Activated T-cell treated with anti-CD3 and anti-CD28 coated beads, Interleukin-2, amount 50 U/mL, for 24 hours (primary cell): ENCODE data around the gene NAXD.
A peak's percentile ranks its signal among the peaks of the same experiment; 100 is the strongest.
"Not testable (repeated sequence)": the region's sequence is repeated elsewhere in the genome, so short reads cannot be mapped to it uniquely, and the experiment has no call there.

Source experiments
- DNase-seq: peaks from one replicate; pipeline ENCODE4 v3.0.0-alpha.2; 2020
- H3K27ac Mint-ChIP-seq: 2 replicates; pipeline ENCODE4 v1.8.0; 2020; ENCODE audit warnings: mild to moderate bottlenecking, mixed read lengths
- H3K27me3 Mint-ChIP-seq: 2 replicates; pipeline ENCODE4 v1.8.0; 2020; ENCODE audit warnings: mixed read lengths
- H3K36me3 Mint-ChIP-seq: 2 replicates; pipeline ENCODE4 v1.8.0; 2020; ENCODE audit warnings: low read depth, mixed read lengths
- H3K4me1 Mint-ChIP-seq: 2 replicates; pipeline ENCODE4 v1.8.0; 2020; ENCODE audit warnings: low read depth, mixed read lengths
- H3K4me3 Mint-ChIP-seq: 2 replicates; pipeline ENCODE4 v1.8.0; 2020; ENCODE audit warnings: mild to moderate bottlenecking, moderate library complexity, mixed read lengths
- H3K9me3 Mint-ChIP-seq: 2 replicates; pipeline ENCODE4 v1.8.0; 2020; ENCODE audit warnings: mixed read lengths

Gene NAXD

GRCh38 chr13:110651271-110651670 is 35.9 kb downstream of the NAXD start:
- Mint-ChIP-seq H3K27ac (no peak overlapping the region), H3K4me3 (no peak overlapping the region), H3K27me3 (no peaks in the 10 kb centered on the region), H3K36me3 (peaks cover 93% of the 10 kb centered on the region), H3K4me1 (peaks cover 9% of the 10 kb centered on the region), H3K9me3 (no peaks in the 10 kb centered on the region)
- DNase-seq = no peak

- DNase-seq = no peak
- H3K9me3 Mint-ChIP-seq = no peaks in the 10 kb centered on the region
- H3K36me3 Mint-ChIP-seq = peaks cover 91% of the 10 kb centered on the region
- H3K27me3 Mint-ChIP-seq = no peaks in the 10 kb centered on the region
- no peak overlapping the region for H3K27ac Mint-ChIP-seq
- peaks cover 11% of the 10 kb centered on the region for H3K4me1 Mint-ChIP-seq
- no peak overlapping the region for H3K4me3 Mint-ChIP-seq
Observed at GRCh38 chr13:110651726-110652230, 36.4 kb downstream of the NAXD start.

GRCh38 chr13:110652231-110652730 is 36.9 kb downstream of the NAXD start:
- Mint-ChIP-seq H3K4me3 (no peak overlapping the region), H3K36me3 (peaks cover 89% of the 10 kb centered on the region), H3K27ac (no peak overlapping the region), H3K27me3 (no peaks in the 10 kb centered on the region), H3K9me3 (no peaks in the 10 kb centered on the region), H3K4me1 (peaks cover 13% of the 10 kb centered on the region)
- DNase-seq = no peak

GRCh38 chr13:110652764-110653163 is 37.4 kb downstream of the NAXD start:
- no peak for DNase-seq
- H3K4me1 Mint-ChIP-seq = peaks cover 15% of the 10 kb centered on the region
- no peaks in the 10 kb centered on the region for H3K9me3 Mint-ChIP-seq
- no peaks in the 10 kb centered on the region for H3K27me3 Mint-ChIP-seq
- H3K27ac Mint-ChIP-seq = no peak overlapping the region
- H3K4me3 Mint-ChIP-seq = no peak overlapping the region
- peaks cover 89% of the 10 kb centered on the region for H3K36me3 Mint-ChIP-seq

- Mint-ChIP-seq H3K4me3 (no peak overlapping the region), H3K9me3 (no peaks in the 10 kb centered on the region), H3K4me1 (peaks cover 20% of the 10 kb centered on the region), H3K36me3 (peaks cover 89% of the 10 kb centered on the region), H3K27me3 (no peaks in the 10 kb centered on the region), H3K27ac (no peak overlapping the region)
- no peak for DNase-seq
Observed at GRCh38 chr13:110653271-110653670, 37.9 kb downstream of the NAXD start.

- peaks cover 25% of the 10 kb centered on the region for H3K4me1 Mint-ChIP-seq
- no peak overlapping the region for H3K4me3 Mint-ChIP-seq
- no peaks in the 10 kb centered on the region for H3K27me3 Mint-ChIP-seq
- H3K36me3 Mint-ChIP-seq = peaks cover 89% of the 10 kb centered on the region
- DNase-seq = no peak
- H3K27ac Mint-ChIP-seq = no peak overlapping the region
- H3K9me3 Mint-ChIP-seq = no peaks in the 10 kb centered on the region
Observed at GRCh38 chr13:110653851-110654250, 38.5 kb downstream of the NAXD start.

GRCh38 chr13:110657196-110657595 is 41.9 kb downstream of the NAXD start:
- H3K27me3 Mint-ChIP-seq = no peaks in the 10 kb centered on the region
- H3K27ac Mint-ChIP-seq = no peak overlapping the region
- peaks cover 38% of the 10 kb centered on the region for H3K4me1 Mint-ChIP-seq
- peaks cover 87% of the 10 kb centered on the region for H3K36me3 Mint-ChIP-seq
- DNase-seq = no peak
- no peak overlapping the region for H3K4me3 Mint-ChIP-seq
- peaks cover 6% of the 10 kb centered on the region for H3K9me3 Mint-ChIP-seq

- not testable (repeated sequence) for H3K4me3 Mint-ChIP-seq, H3K9me3 Mint-ChIP-seq, DNase-seq, H3K27me3 Mint-ChIP-seq
- Mint-ChIP-seq H3K36me3 (peaks cover 92% of the 10 kb centered on the region), H3K4me1 (peaks cover 36% of the 10 kb centered on the region), H3K27ac (peak overlapping the region; percentile 2)
Observed at GRCh38 chr13:110658218-110658911, 43.0 kb downstream of the NAXD start.

- Mint-ChIP-seq H3K27ac (no peak overlapping the region), H3K4me1 (peaks cover 29% of the 10 kb centered on the region), H3K27me3 (no peaks in the 10 kb centered on the region), H3K9me3 (peaks cover 6% of the 10 kb centered on the region), H3K36me3 (peaks cover 93% of the 10 kb centered on the region), H3K4me3 (no peak overlapping the region)
- no peak for DNase-seq
Observed at GRCh38 chr13:110661256-110661655, 45.9 kb downstream of the NAXD start.

- peaks cover 27% of the 10 kb centered on the region for H3K4me1 Mint-ChIP-seq
- H3K4me3 Mint-ChIP-seq = no peak overlapping the region
- H3K27me3 Mint-ChIP-seq = no peaks in the 10 kb centered on the region
- peaks cover 98% of the 10 kb centered on the region for H3K36me3 Mint-ChIP-seq
- H3K9me3 Mint-ChIP-seq = peaks cover 6% of the 10 kb centered on the region
- no peak overlapping the region for H3K27ac Mint-ChIP-seq
- DNase-seq = no peak
Observed at GRCh38 chr13:110662091-110662490, 46.7 kb downstream of the NAXD start.

GRCh38 chr13:110662777-110663443 is 47.6 kb downstream of the NAXD start:
- no peak overlapping the region for H3K4me3 Mint-ChIP-seq
- H3K27me3 Mint-ChIP-seq = no peaks in the 10 kb centered on the region
- peaks cover 22% of the 10 kb centered on the region for H3K4me1 Mint-ChIP-seq
- peaks cover 98% of the 10 kb centered on the region for H3K36me3 Mint-ChIP-seq
- no peak for DNase-seq
- peaks cover 6% of the 10 kb centered on the region for H3K9me3 Mint-ChIP-seq
- no peak overlapping the region for H3K27ac Mint-ChIP-seq

GRCh38 chr13:110663491-110663890 is 48.1 kb downstream of the NAXD start:
- peaks cover 98% of the 10 kb centered on the region for H3K36me3 Mint-ChIP-seq
- peaks cover 16% of the 10 kb centered on the region for H3K4me1 Mint-ChIP-seq
- DNase-seq = no peak
- peaks cover 6% of the 10 kb centered on the region for H3K9me3 Mint-ChIP-seq
- no peak overlapping the region for H3K27ac Mint-ChIP-seq
- no peak overlapping the region for H3K4me3 Mint-ChIP-seq
- H3K27me3 Mint-ChIP-seq = no peaks in the 10 kb centered on the region

- Mint-ChIP-seq H3K27me3 (no peaks in the 10 kb centered on the region), H3K27ac (no peak overlapping the region), H3K4me3 (no peak overlapping the region), H3K9me3 (peaks cover 6% of the 10 kb centered on the region), H3K4me1 (peaks cover 11% of the 10 kb centered on the region), H3K36me3 (peaks cover 98% of the 10 kb centered on the region)
- no peak for DNase-seq
Observed at GRCh38 chr13:110664041-110664440, 48.7 kb downstream of the NAXD start.

- Mint-ChIP-seq H3K4me1 (peaks cover 7% of the 10 kb centered on the region), H3K4me3 (no peak overlapping the region)
Observed at GRCh38 chr13:110664673-110665072, 49.3 kb downstream of the NAXD start.

More at GRCh38 chr13:110664673-110665072, 49.3 kb downstream of the NAXD start:
- no peaks in the 10 kb centered on the region for H3K27me3 Mint-ChIP-seq
- H3K9me3 Mint-ChIP-seq = peaks cover 6% of the 10 kb centered on the region
- peaks cover 97% of the 10 kb centered on the region for H3K36me3 Mint-ChIP-seq
- no peak for DNase-seq
- H3K27ac Mint-ChIP-seq = no peak overlapping the region
